GM12801 (cell line): Measurements from ENCODE around the gene RAD52.

Source experiments
- TF ChIP-seq, protein P1 (sequence below): IDR thresholded peaks from one replicate; pipeline ENCODE4 v1.5.1; 2011; ENCODE audit warnings: control low read depth; ENCODE audit not compliant: insufficient read length; ENCODE audit errors: extremely low read depth

RAD52 gene

DNA sequence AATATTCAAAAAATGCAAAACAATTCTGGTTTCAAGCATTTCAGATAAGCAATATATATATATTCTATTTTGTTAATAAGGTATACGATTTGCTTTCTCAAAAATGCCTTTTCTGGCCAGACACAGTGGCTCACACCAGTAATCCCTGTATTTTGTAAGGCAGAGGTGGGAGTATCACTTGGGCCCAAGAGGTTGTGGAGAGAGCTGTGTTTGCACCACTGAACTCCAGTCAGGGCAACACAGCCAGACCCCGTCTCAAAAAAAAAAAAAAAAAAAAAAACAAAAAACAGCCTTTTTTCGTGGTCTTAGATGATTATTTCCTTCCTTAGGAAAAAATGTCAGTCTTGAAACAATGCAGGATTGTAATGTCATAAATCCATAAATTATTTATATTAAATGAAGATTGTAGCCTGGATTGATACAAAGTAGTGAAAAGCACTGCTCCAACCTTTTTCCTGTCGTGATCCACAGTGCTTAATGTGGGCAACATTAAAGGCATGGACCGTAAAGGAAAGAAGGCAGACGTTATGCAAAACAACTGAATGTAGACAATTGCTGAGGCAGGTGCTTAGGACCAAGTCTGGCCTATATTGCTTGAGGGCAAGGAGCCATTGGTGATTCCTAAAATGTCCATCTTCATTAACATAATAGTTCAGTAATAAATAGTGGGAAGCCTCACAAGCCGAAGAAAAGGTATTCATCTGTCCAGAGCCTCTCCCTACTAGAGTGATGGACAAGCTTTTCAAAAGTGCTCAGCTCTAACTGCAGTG, 36.8 kb downstream of the RAD52 start:
- TF ChIP-seq, protein P1, sequence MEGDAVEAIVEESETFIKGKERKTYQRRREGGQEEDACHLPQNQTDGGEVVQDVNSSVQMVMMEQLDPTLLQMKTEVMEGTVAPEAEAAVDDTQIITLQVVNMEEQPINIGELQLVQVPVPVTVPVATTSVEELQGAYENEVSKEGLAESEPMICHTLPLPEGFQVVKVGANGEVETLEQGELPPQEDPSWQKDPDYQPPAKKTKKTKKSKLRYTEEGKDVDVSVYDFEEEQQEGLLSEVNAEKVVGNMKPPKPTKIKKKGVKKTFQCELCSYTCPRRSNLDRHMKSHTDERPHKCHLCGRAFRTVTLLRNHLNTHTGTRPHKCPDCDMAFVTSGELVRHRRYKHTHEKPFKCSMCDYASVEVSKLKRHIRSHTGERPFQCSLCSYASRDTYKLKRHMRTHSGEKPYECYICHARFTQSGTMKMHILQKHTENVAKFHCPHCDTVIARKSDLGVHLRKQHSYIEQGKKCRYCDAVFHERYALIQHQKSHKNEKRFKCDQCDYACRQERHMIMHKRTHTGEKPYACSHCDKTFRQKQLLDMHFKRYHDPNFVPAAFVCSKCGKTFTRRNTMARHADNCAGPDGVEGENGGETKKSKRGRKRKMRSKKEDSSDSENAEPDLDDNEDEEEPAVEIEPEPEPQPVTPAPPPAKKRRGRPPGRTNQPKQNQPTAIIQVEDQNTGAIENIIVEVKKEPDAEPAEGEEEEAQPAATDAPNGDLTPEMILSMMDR, result no peak

GRCh38 chr12:911191-911826, 38.2 kb downstream of the RAD52 start:
- TF ChIP-seq, protein P1, result no peak

- TF ChIP-seq, protein P1, result no peak
Measured at GRCh38 chr12:910416-910815, 39.1 kb downstream of the RAD52 start.

DNA sequence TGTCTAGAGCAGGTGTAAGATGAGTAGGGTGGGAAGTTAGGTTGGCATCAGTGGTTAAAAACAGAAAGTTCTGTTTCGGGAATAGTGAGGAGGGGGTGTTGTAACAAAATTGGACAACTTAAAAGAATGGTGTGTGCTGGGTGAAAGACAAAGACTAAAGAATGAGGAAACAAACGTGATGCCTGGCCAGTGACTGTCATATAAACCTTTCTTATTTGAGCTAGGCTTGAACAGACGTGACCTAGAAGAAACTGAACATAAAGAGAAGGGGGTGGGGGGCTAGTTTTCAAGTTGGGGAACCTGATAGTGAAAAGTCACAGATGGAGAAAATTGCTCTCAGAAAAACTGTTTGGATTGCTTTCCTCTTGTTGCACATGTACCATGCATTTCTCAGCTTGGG, 39.6 kb downstream of the RAD52 start:
- TF ChIP-seq, protein P1, result no peak

DNA sequence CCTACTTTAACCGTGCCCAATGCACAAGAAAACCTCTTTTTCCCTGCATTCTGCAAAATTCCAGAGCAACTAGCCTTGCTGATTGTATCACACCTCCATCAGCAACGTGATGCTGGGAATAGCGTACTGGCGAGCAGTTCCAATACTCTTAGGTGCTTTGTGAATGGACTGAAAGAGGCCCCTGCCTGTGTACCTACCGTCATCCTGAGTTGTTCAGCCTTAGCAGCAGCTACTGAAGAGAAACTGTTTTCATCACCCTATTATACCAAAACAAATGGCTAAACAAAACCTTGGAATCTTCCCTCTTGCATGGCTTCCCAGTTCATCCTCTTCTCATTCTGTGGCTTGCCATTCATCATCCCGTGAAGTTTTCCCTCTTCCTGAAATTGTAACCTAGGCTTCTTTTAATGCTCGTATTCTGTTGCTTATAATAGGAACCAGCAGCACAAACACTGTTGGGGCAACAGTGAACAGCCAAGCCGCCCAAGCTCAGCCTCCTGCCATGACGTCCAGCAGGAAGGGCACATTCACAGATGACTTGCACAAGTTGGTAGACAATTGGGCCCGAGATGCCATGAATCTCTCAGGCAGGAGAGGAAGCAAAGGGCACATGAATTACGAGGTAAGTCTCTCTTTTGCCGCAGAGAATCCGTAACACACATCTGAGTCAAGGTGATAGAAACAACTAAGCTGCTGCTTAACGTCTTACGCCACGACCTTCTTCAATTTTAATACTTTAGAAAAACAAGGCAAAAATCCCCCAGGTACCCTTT, 41.9 kb downstream of the RAD52 start:
- TF ChIP-seq, protein P1, result no peak

- TF ChIP-seq, protein P1, result no peak
Measured at GRCh38 chr12:906062-906585, 43.4 kb downstream of the RAD52 start.

- TF ChIP-seq, protein P1, result no peak
Measured at GRCh38 chr12:905261-906031, 44.0 kb downstream of the RAD52 start.
